Endothelial cell (in vitro differentiated cells): ENCODE data around the gene CD96. TPM values are rescaled to one million over a fixed set of nuclear protein-coding genes. Genes with fewer than 3 reads are reported as not detected.

ENCODE experiments used
- DNase-seq: peaks from one replicate; pipeline ENCODE4 v3.0.0; 2021; ENCODE audit warnings: low spot score
- H3K27ac Mint-ChIP-seq: one replicate; pipeline ENCODE4 v1.8.0; 2021; ENCODE audit warnings: mixed read lengths, inconsistent platforms; ENCODE audit not compliant: unreplicated experiment
- H3K27me3 Mint-ChIP-seq: one replicate; pipeline ENCODE4 v1.8.0; 2021; ENCODE audit warnings: mild to moderate bottlenecking, moderate library complexity, mixed read lengths, inconsistent platforms; ENCODE audit not compliant: unreplicated experiment
- H3K36me3 Mint-ChIP-seq: one replicate; pipeline ENCODE4 v1.8.0; 2021; ENCODE audit warnings: mild to moderate bottlenecking, low read depth, mixed read lengths, inconsistent platforms; ENCODE audit not compliant: unreplicated experiment
- H3K4me1 Mint-ChIP-seq: one replicate; pipeline ENCODE4 v1.8.0; 2021; ENCODE audit warnings: mild to moderate bottlenecking, mixed read lengths, inconsistent platforms; ENCODE audit not compliant: unreplicated experiment
- H3K4me3 Mint-ChIP-seq: one replicate; pipeline ENCODE4 v1.8.0; 2021; ENCODE audit warnings: mild to moderate bottlenecking, mixed read lengths, inconsistent platforms; ENCODE audit not compliant: unreplicated experiment
- H3K9me3 Mint-ChIP-seq: one replicate; pipeline ENCODE4 v1.8.0; 2021; ENCODE audit warnings: mixed read lengths, inconsistent platforms; ENCODE audit not compliant: unreplicated experiment
- CTCF ChIP-seq: fragments of 200-600 bp; sonication (generic); IDR thresholded peaks from one replicate; pipeline ENCODE4 v1.5.0; 2021; ENCODE audit warnings: antibody characterized with exemption; ENCODE audit not compliant: unreplicated experiment
- total RNA-seq: library from RNA; stranded (reverse); fragmentation: NEBNext Ultra II Directional; extraction: Animal tissue kit (Norgen Biotek cat#: 25700); gene quantifications from one replicate; pipeline ENCODE4 v1.2.1, GENCODE V29; 2021; ENCODE audit not compliant: unreplicated experiment

The CD96 gene
- total RNA-seq, 1 donor from 2014 or later: not detected

GRCh38 chr3:111585217-111585616 is 43.2 kb downstream of the CD96 start:
- no peak overlapping the region for H3K4me3 Mint-ChIP-seq
- no peak overlapping the region for H3K27ac Mint-ChIP-seq
- no peaks in the 10 kb centered on the region for H3K27me3 Mint-ChIP-seq
- TF ChIP-seq CTCF: no peak
- no peak for DNase-seq
- H3K36me3 Mint-ChIP-seq: no peaks in the 10 kb centered on the region
- no peaks in the 10 kb centered on the region for H3K4me1 Mint-ChIP-seq
- H3K9me3 Mint-ChIP-seq: peaks cover 7% of the 10 kb centered on the region

GRCh38 chr3:111588527-111588926 is 46.5 kb downstream of the CD96 start:
- Mint-ChIP-seq H3K9me3 (peaks cover 7% of the 10 kb centered on the region), H3K36me3 (no peaks in the 10 kb centered on the region), H3K27ac (no peak overlapping the region), H3K4me1 (no peaks in the 10 kb centered on the region), H3K27me3 (no peaks in the 10 kb centered on the region), H3K4me3 (no peak overlapping the region)
- no peak for DNase-seq
- TF ChIP-seq CTCF: no peak

GRCh38 chr3:111589303-111590142 is 47.5 kb downstream of the CD96 start:
- no peak overlapping the region for H3K27ac Mint-ChIP-seq
- peaks cover 7% of the 10 kb centered on the region for H3K9me3 Mint-ChIP-seq
- no peaks in the 10 kb centered on the region for H3K36me3 Mint-ChIP-seq
- H3K4me1 Mint-ChIP-seq: no peaks in the 10 kb centered on the region
- TF ChIP-seq CTCF: no peak
- no peaks in the 10 kb centered on the region for H3K27me3 Mint-ChIP-seq
- no peak for DNase-seq
- no peak overlapping the region for H3K4me3 Mint-ChIP-seq

GRCh38 chr3:111590143-111590491 is 48.1 kb downstream of the CD96 start:
- no peak for DNase-seq
- H3K36me3 Mint-ChIP-seq: no peaks in the 10 kb centered on the region
- no peak overlapping the region for H3K4me3 Mint-ChIP-seq
- peaks cover 7% of the 10 kb centered on the region for H3K9me3 Mint-ChIP-seq
- H3K4me1 Mint-ChIP-seq: no peaks in the 10 kb centered on the region
- no peaks in the 10 kb centered on the region for H3K27me3 Mint-ChIP-seq
- no peak for TF ChIP-seq CTCF
- H3K27ac Mint-ChIP-seq: no peak overlapping the region

- DNase-seq: no peak
- Mint-ChIP-seq H3K4me3 (no peak overlapping the region), H3K9me3 (peaks cover 4% of the 10 kb centered on the region), H3K27ac (no peak overlapping the region), H3K27me3 (no peaks in the 10 kb centered on the region), H3K4me1 (no peaks in the 10 kb centered on the region), H3K36me3 (no peaks in the 10 kb centered on the region)
- TF ChIP-seq CTCF: no peak
Measured at GRCh38 chr3:111591555-111591954, 49.6 kb downstream of the CD96 start.
